ENCODE results near the gene PRDM7.
A peak's percentile ranks its signal among the peaks of the same experiment; 100 is the strongest.
"Not testable (repeated sequence)": the region's sequence is repeated elsewhere in the genome, so short reads cannot be mapped to it uniquely, and the experiment has no call there.

PRDM7 gene

DNA sequence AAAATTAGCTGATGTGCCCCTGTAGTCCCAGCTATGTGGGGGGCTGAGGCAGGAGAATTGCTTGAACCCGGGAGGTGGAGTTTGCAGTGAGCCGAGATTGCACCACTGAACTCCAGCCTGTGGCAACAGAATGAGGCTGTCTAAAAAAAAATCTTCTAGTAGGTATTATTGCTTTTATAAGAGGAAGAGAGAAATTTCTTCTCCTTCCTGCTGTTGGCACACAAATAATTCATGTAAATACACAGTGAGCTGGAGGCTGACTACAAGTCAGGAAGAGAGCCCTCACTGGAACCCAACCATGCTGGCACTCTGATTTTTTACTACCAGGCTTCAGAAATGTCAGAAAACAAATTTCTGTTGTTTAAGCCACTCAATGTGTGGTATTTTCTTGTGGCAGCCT lies 6.7 kb downstream of the PRDM7 start:
- no peak for DNase-seq

DNA sequence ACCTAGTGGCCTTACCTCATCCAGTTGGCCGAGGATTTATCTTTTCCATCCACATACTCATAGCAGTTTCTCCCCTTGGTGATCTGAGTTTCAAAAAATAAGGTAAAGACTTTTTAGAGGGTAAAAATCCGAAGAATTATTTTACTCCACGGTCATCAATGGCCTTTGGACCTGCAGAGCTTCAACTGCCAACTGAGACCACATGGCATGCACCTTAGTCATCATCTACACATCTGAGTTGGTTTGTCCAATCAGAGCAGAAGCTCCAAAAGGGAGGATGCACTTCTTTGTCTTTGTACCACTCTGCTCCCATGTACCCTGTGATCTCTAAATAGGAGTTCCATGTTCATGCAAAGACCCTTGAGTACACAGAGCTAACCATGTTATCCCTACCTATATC lies 15.7 kb downstream of the PRDM7 start:
- DNase-seq: no peak

DNA sequence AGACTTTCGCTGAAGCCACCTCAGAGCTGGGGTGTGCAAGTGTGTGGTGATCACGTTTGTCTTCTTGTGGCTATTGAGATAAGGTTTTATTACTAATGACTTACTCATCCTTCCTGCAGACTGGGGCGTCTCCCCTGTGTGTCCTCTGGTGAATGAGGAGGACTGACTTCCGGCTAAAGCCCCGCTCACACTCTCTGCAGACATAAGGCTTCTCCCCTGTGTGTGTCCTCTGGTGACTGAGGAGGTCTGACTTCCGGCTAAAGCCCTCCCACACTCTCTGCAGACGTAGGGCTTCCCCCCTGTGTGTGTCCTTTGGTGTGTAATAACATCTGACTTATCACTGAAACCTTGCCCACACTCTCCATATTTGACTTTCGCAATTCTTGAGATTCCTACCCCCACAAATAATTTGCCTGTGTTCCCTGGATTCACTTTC lies 19.4 kb downstream of the PRDM7 start:
- DNase-seq: no peak

DNA sequence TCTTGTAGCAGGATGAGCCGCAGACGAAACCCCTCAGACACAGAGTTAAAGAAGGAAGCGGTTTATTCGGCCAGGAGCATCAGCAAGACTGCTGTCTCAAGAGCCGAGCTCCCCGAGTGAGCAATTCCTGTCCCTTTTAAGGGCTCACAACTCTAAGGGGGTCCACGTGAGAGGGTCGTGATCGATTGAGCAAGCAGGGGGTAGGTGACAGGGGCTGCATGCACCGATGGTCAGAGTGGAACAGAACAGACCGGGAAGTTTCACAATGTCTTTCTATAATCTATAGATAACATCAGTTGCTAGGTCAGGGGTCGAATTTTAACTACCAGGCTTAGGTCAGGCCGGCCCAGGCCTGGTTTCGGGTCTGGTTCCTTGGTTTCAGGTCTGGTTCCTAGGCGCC lies 20.6 kb downstream of the PRDM7 start:
- DNase-seq: not testable (repeated sequence)

DNA sequence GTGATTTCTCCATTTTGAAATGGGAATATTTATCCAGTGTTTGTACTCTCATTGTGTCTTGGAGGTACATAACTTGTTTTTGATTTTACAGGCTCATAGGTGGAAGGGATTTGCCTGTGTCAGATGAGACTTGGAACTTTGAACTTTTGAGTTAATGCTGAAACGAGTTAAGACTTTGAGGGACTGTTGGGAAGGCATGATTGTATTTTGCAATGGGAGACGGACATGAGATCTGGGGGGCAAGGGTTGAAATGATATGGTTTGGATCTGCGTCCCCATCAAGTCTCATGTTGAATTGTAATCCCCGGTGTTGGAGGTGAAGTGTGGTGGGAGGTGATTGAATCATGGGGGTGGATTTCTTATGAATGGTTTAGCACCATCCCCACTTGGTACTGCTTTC lies 21.8 kb downstream of the PRDM7 start:
- no peak for DNase-seq

DNA sequence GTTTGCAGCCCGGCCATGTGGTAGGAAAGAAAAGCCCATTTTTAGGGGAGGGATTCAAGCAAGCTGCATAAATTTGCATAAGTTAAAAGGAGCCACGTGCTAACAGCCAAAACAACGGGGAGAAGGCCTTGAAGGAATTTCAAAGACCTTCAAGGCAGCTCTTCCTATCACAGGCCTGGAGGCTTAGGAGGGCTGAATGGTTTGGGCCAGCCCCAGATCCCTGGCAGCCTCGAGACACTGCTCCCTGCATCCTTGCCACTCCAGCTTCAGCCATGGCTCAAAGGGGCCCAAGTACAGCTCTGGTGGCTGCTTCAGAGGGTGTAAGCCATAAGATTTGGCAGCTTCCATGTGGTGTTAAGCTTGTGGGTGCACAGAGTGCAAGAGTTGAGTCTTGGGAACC lies 22.6 kb downstream of the PRDM7 start:
- no peak for DNase-seq

DNA sequence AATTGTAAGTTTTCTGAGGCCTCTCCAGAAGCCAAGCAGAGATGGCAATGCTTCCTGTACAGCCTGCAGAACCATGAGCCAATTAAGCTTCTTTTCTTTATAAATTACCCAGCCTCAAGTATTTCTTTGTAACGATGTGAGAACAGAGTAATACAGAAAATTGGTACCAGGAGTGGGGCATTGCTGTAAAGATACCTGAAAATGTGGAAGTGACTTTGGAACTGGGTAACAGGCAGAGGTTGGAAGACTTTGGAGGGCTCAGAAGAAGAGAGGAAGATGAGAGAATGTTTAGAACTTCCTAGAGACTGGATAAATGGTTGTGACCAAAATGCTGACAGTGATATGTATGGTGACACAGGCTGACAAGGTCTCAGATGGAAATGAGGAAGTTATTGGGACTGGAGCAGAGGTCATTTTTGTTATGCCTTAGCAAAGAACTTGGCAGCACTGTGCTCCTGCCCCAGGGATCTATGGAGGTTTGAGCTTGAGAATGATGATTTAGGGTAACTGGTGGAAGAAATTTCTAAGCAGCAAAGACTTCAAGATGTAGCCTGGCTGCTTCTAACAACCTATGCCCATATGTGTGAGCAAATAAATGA lies 23.1 kb downstream of the PRDM7 start:
- no peak for DNase-seq

DNA sequence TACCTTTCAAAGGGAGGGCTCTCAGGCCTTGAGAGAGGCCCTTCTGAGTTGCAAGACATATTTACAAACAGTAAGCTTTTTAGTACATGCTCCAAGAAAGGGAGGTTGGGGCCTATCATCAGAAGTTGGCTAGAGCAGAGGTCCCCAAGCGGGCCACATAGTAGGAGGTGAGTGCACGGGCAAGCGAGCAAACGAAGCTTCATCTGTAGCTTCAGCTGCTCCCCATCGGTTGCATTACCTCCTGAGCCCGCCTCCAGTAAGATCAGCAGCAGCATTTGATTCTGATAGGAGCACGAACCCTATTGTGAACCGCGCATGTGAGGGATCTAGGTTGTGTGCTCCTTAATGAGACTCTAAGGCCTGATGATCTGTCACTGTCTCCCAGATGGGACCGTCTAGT lies 26.2 kb downstream of the PRDM7 start:
- no peak for DNase-seq

DNA sequence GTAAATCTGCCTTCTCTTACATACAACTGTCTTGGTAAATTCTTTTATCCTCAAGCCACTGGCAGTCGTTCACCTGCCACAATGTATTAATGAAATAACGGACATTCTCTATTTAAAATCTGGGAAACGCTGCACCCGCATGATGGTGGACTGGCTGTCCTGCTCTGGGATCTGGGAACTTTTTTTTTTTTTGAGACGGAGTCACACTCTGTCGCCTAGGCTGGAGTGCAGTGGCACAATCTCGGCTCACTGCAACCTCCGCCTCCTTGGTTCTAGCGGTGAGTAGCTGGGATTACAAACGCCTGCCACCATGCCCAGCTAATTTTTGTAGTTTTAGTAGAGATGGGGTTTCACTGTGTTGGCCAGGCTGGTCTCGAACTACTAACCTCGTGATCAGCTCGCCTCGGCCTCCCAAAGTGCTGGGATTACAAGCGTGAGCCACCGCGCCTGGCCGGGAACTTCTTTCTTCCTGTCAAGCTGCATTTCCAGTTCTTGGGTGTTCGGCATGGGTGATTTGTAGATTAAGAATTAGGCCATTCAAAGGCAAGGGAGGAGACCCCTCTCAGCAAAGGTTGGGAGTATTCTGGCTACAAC lies 28.3 kb downstream of the PRDM7 start:
- no peak for DNase-seq

DNA sequence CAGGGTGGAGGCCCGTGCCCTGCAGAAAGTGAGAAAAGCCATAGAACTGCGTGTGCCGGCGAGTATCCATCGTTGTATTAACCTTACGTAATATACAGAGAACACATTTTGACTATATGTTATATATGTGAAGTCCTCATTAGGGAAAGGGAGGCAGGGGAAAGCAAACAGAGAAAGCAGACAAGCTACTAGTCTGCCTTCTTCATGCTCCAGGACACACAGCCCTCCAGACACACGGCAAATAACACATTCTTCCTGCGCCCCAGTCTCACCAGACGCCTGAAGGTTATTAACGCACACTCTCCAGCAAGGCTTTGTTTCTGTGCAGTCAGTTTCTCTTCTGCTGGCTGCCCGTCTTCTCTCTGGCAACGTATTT lies 28.8 kb downstream of the PRDM7 start:
- no peak for DNase-seq

DNA sequence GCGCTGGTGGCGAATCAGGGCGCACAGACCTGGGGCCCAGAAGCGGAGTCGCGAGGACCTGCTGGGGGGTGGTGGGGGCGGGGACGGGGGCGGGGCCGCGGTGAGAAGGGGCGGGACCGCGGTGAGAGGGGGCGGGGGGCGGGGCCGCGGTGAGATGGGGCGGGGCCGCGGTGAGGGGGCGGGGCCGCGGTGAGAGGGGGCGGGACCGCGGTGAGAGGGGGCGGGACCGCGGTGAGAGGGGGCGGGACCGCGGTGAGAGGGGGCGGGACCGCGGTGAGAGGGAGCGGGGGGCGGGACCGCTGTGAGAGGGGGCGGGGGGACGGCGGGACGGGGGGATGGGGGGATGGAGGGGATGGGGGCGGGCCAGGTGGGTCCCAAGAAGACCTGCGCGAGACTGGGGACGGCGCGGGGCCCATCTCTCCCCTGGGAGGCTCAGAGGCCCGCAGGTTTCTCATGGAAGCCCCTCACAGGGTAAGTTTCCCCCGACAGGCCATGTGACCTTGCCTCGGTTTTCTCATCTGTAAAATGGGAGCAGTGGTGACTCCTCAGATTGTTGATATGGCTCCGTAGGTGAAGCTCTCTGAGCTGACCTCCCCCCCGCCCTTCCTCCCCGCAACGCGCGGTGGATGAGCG lies 29.3 kb downstream of the PRDM7 start:
- DNase-seq: no peak

DNA sequence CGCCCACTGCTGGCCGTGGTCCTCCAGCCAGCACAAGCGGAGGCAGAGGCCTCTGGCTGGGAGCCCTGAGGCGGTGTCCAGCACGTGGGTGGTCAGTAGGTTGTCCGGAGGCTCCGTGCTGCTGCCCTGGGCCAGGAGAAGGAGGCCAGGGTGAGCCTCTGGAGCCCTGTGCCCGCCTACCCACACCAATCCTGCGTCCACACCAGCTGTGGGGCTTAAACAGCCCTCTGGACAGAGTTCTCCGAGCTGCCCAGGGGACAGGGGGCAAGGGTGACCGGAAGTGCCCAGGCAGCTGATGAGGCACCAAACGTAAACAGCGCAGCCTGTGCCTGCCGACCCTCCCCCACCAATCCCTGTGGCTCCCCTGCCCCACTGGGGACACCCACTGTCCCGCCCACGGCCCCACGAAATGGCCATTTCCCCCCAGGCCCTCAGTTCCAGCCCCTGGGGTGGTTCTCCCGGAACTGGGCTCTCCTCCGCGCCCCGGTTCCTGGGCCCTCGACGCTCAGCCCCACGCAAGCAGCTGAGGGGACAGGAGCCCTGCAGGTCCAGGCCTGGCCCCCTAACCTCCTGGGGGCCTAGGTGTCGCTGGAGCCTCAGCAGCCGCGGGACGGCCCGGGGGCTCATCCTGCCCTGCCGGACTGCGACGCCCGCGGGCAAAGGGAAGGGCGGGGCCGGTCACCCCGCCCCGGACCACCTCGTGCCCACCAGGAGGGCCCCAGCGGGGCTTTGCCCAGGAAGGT lies 30.0 kb downstream of the PRDM7 start:
- no peak for DNase-seq

DNA sequence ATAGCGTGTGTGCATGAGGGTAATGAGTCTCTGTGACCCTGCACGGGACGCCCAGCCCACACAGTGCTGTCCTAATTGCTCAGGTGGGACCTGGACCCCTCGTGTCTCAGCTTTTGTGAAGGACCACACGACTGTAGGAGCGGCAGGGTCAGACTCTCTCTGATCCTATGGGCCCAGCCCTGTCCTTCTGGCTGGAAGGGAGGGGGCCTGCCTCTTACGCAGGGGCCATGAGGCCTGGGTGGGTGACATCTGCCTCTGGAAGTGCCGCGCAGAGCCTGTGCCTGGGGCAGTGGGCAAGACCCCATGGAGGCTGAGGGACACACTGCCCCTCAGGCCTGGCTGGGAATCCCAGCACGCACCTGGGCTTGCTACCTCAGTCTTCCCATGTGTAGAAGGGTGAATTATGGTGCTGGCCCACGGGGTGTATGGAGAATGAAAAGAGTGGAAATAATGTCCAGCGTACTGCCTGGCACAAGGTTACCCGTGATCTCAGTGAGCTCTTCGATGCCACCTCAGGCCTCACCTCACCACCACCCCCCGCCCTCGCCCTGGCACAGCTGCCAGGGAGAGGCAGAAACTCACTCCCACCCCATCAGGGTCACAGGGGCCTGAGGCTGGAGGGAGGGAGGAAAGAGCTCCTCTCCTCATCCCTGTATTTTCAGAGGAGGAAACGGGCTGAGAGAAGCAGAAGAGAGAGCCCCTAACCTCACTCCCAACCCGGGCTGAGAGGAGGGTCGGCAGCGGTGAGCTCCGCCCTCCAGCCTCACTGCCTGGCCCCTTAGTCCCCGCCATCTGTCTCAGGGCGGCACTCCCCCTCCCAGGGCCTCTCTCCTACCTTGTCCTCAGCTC lies 30.8 kb downstream of the PRDM7 start:
- DNase-seq: peak; percentile 55

DNA sequence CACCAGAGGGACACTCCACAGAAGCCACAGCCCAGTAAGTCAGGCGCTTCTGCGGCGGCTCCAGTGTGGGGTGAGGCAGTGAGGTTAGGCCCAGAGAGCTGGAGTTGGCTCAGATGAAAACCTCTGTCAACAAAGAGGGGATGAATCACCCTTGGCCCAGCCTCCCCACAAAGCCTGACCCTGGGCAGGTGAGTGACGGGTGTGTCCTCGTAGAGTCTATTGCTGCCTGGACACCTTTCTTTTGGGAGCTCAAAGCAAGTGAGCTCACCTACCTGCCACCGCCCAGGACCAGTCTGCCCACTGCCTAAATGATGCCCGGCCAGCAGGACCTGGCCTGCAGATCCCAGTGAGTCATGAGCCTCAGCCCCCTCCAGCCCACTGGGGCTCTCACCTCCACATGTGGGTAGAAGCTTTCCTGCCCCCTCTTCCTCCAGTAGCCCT lies 33.0 kb downstream of the PRDM7 start:
- no peak for DNase-seq

DNA sequence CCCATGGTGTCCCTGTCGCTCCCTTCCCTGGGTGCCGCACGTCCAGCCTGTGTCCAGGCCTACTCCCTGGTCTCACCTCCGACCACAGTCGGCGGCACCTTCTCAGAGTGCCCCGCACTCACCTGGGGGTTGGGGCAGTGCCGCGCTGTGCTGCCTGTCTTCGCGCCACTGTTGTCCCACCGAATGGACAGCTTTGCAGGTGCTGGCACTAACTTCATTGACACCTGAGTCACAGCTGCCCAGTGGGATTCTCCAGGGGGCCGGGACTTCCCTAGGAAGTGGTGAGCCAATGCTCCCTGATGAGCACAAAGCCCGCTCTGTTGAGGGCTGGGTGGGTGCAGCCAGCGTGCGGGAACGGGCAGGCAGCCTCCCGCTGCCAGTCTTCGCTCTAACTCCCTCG lies 33.6 kb downstream of the PRDM7 start:
- DNase-seq: no peak

DNA sequence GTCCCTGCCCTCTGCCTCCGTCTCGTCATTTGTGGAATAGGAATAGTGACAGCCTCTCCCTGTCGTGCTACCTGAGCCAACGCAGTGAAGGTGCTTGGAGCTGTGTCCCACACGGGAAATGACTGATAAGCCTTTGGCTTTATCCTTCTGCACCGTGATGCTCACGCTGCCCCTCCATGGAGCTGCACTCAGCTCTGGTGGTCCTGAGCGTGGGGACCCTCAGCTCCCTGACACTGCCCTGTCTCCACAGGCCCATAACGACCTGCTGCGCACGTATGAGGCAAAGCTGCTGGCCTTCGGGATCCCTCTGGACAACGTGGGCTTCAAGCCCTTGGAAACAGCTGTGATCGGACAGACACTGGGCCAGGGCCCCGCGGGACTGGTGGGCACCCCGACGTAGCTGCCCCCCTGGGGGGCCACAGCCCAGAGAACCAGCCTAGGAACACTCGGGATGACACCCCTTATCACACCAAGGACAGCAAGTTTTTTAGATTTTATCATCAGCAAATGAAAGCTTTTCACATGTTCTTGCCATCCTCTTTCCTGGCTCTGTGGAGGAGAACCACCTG lies 34.1 kb downstream of the PRDM7 start:
- DNase-seq: no peak

DNA sequence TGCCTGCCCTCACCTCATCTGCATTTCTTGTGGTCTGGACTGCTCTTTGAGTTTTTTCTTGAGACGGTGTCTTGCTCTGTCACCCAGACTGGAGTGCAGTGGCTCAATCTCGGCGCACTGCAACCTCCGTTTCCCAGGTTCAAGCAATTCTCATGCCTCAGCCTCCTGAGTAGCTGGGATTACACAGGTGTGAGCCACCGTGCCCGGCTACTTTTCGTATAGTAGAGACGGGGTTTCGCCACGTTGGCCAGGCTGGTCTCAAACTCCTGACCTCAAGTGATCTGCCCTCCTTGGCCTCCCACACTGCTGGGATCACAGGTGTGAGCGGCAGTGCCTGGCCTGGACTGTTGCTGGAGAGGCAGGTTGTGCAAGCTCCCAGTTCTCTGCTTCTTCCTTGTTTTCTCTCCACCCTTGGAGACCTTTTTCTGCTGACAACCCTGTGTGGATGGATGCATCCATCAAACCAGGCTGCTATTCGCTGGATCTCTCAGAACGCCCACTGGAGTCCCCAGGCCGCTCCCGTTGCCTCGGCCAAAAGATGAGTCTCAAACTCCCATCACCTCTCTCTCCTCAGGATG lies 35.1 kb downstream of the PRDM7 start:
- DNase-seq: no peak

DNA sequence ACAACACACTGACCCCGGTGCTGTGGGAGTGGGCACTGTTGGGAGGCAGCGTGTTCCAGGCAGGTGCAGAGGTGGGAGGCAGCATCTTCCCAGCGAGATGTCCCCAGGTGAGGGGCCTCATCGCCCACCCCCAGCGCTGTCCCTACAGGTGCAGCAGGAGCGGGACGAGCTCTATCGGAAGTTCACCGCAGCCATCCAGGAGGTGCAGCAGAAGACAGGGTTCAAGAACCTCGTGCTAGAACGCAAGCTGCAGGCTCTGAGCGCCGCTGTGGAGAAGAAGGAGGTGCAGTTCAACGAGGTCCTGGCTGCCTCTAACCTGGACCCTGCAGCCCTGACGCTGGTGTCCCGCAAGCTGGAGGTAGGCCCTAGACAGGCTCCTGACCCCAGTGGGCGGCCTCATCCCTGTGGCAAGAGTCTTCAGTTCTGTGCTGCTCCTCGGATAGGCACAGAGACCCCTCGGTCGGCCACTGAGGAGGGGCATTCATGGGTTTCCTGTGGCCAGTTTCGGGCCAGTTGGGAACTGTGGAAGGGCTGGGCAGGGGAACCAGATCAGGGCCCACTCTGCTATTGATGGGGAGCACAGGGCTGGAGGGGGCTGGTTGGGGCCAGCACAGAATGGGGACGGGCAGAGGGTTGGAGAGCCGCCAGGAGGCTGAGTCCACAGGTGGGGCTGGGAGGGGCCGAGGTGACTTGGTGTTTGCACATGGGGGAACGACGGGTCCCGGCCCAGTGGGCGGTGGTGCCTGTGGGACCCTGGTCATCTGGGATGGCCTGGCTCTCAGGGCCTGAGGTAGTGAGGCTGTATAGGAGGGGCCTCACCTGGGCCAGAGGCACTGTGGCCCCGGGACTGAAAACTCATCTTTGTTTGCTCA lies 36.7 kb downstream of the PRDM7 start:
- no peak for DNase-seq

DNA sequence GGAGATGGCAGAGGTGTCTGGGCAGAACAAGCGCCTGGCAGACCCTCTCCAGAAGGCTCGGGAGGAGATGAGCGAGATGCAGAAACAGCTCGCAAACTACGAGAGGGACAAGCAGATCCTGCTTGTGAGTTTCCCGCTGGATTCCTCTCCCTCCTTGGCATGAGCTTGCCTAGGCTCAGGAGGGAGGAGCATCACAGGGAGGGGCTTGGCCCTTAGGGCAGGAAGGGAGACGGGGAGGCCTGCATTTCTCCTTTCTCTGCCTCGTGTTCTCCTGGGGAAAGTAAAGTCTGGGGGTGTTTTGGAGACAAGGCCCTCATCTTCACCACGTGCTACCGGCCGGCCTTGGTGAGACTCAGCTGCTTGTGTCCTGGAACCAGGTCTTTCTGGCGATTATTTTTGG lies 39.9 kb downstream of the PRDM7 start:
- DNase-seq: no peak

DNA sequence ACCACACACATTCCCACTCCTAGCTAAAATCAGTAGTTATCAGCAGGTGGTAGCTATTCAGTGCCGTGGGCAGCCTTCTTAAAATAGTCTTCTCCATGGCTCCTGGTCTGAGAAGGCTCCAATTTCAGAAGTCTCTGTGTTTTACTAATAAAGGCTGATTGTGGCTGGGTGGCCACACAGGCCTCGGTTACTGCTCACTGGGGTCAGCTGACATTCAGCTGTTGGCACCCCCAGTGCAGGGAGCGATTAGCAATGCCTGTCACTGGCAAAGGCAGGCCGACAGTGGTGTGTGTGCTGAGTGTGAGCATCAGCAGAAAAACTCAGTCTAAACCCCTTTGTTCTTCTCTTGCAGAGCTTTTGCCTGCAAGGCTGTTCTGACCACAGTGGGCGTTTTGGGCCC lies 41.2 kb downstream of the PRDM7 start:
- no peak for DNase-seq

DNA sequence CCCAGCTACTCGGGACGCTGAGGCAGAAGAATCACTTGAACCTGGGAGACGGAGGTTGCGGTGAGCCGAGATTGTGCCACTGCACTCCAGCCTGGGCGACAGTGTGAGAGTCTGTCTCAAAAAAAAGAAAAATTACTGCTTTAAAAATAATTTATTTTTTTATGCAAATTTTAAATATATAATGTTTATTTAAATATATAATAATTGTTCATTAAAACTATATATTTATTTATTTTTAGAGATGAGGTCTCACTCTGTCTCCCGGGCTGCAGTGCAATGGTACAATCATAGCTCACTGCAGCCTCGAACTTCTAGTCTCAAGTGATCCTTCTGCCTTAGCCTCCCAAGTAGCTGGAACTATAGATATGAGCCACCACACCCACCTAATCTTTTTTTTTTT lies 42.6 kb downstream of the PRDM7 start:
- DNase-seq: no peak

All from NCI-H2171 (cell line).